GM21786 (cell line): ENCODE results near the gene PSMF1.

Experiments
- ATAC-seq: cut with Tn5 transposase; IDR thresholded peaks from one replicate; pipeline ENCODE4 v1.9.1; 2021; ENCODE audit not compliant: unreplicated experiment

Gene PSMF1

GRCh38 chr20:1118336-1119127 is at the start of gene PSMF1:
PSMF1 (plus strand) TSS chr20:1118602; CDS start chr20:1118774, 172 bp downstream.
- peak; percentile 97 for ATAC-seq

GRCh38 chr20:1072258-1072657 is 46.1 kb upstream of the PSMF1 start:
- ATAC-seq = no peak

- ATAC-seq = no peak
These were observed 42.8 kb upstream of the PSMF1 start for GRCh38 chr20:1075616-1076015.

GRCh38 chr20:1081891-1082290 is 36.5 kb upstream of the PSMF1 start:
- no peak for ATAC-seq

GRCh38 chr20:1083431-1084080 is 34.8 kb upstream of the PSMF1 start:
- no peak for ATAC-seq

GRCh38 chr20:1085492-1086276 is 32.7 kb upstream of the PSMF1 start:
- ATAC-seq = no peak

GRCh38 chr20:1086277-1087213 is 31.9 kb upstream of the PSMF1 start:
- ATAC-seq = no peak

- ATAC-seq = no peak
These were observed 31.0 kb upstream of the PSMF1 start for GRCh38 chr20:1087311-1087905.

- ATAC-seq = no peak
These were observed 23.7 kb upstream of the PSMF1 start for GRCh38 chr20:1094751-1095150.

- no peak for ATAC-seq
These were observed 16.9 kb upstream of the PSMF1 start for GRCh38 chr20:1101533-1101932.

- no peak for ATAC-seq
These were observed 16.4 kb upstream of the PSMF1 start for GRCh38 chr20:1102016-1102415.

- no peak for ATAC-seq
These were observed 14.7 kb upstream of the PSMF1 start for GRCh38 chr20:1103751-1104150.

GRCh38 chr20:1105599-1106194 is 12.7 kb upstream of the PSMF1 start:
- no peak for ATAC-seq

- no peak for ATAC-seq
These were observed 11.2 kb upstream of the PSMF1 start for GRCh38 chr20:1107176-1107575.

- no peak for ATAC-seq
These were observed 9.9 kb upstream of the PSMF1 start for GRCh38 chr20:1108437-1108920.

GRCh38 chr20:1112908-1113307 is 5.5 kb upstream of the PSMF1 start:
- no peak for ATAC-seq

GRCh38 chr20:1118004-1118335 is 432 bp upstream of the PSMF1 start:
- no peak for ATAC-seq

- ATAC-seq = no peak
These were observed 715 bp downstream of the PSMF1 start for GRCh38 chr20:1119128-1119505.

- no peak for ATAC-seq
These were observed 1.1 kb downstream of the PSMF1 start for GRCh38 chr20:1119524-1119923.

GRCh38 chr20:1121429-1121828 is 3.0 kb downstream of the PSMF1 start:
- ATAC-seq = no peak
